ENCODE data around the gene CDC14A.

Gene CDC14A

DNA sequence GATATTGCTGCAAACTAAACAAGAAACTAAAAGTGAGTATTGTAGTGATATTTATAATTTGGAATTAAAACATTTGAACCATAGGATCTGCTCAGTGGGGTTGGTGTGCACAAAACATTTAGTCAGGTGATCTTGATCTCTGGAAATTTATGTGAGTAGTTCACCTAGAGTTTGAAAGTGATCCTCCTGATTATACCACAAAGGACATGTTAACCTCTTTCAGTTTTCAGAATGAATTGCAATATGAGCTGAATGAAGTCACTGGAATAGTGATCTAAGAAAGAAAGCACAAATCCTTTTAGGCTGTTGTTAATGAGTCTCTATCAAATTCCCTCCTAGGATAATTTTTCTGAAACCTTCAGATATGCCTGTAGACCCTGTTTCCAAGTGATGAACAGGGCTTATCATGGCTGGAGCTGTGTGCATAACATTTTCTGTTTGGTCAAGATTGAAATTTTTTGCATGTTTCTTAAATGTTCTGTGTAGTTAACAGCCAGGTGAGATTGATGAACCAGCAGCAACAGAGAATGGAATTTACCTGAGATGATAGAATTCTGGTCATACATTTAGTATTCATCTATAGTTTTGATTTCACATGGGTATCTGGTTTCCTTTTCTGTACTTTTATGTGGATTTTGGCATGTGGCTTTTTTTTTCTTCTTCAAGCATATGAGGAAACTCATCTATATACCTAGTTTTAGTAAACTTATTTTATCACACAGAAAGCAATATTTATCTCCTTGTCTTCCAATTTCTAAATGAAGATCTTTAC, 25.5 kb downstream of the CDC14A start:
- no peak for TF ChIP-seq GATA3 (IDR thresholded peaks at IDR 0.05; ENCODE audit: low read depth, low read length)
- no peak for TF ChIP-seq GATA2 (IDR thresholded peaks at IDR 0.05; ENCODE audit: low read depth, low read length)

GRCh38 chr1:100378956-100379355, 26.6 kb downstream of the CDC14A start:
- no peak for TF ChIP-seq GATA2 (IDR thresholded peaks at IDR 0.05; ENCODE audit: low read depth, low read length)
- TF ChIP-seq GATA3 (IDR thresholded peaks at IDR 0.05; ENCODE audit: low read depth, low read length): no peak

- TF ChIP-seq GATA2 (IDR thresholded peaks at IDR 0.05; ENCODE audit: low read depth, low read length) (no peak), GATA3 (IDR thresholded peaks at IDR 0.05; ENCODE audit: low read depth, low read length) (no peak)
Measured at GRCh38 chr1:100380635-100381034, 28.3 kb downstream of the CDC14A start.

- TF ChIP-seq GATA3 (IDR thresholded peaks at IDR 0.05; ENCODE audit: low read depth, low read length): no peak
- no peak for TF ChIP-seq GATA2 (IDR thresholded peaks at IDR 0.05; ENCODE audit: low read depth, low read length)
Measured at GRCh38 chr1:100382657-100383056, 30.4 kb downstream of the CDC14A start.

DNA sequence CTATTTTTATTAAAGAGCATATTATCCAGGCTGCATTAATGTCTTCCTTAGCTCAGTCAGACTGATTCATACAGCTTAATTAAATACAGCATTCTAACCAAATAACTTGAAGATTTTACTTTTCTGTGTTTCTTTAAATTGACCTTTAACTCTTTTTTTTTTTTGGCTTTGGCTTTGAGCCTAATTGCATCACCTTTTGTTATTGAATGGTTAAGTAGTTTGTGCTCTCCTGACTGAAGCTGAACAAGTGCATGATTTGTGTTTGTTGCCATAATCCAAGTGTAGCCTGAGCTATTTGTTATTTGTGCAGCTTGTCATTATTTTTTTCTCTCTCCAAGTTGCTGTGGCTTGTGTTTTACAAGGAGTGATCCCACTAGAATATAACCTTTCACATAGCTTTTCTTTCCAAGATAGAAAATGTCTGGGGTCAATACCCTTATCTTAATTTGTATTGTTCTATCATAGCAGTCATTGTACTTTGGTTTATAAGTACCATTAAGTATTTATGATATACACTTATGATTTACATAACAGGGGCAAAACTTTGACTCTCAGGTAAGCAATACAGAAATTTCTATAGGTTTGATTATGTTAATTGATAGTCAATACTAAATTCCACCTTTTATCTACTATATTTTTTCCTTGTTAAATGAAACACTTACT, 31.6 kb downstream of the CDC14A start:
- TF ChIP-seq GATA3 (IDR thresholded peaks at IDR 0.05; ENCODE audit: low read depth, low read length) (no peak), GATA2 (IDR thresholded peaks at IDR 0.05; ENCODE audit: low read depth, low read length) (no peak)

- TF ChIP-seq GATA3 (IDR thresholded peaks at IDR 0.05; ENCODE audit: low read depth, low read length): no peak
- TF ChIP-seq GATA2 (IDR thresholded peaks at IDR 0.05; ENCODE audit: low read depth, low read length): no peak
Measured at GRCh38 chr1:100387209-100387608, 34.9 kb downstream of the CDC14A start.

DNA sequence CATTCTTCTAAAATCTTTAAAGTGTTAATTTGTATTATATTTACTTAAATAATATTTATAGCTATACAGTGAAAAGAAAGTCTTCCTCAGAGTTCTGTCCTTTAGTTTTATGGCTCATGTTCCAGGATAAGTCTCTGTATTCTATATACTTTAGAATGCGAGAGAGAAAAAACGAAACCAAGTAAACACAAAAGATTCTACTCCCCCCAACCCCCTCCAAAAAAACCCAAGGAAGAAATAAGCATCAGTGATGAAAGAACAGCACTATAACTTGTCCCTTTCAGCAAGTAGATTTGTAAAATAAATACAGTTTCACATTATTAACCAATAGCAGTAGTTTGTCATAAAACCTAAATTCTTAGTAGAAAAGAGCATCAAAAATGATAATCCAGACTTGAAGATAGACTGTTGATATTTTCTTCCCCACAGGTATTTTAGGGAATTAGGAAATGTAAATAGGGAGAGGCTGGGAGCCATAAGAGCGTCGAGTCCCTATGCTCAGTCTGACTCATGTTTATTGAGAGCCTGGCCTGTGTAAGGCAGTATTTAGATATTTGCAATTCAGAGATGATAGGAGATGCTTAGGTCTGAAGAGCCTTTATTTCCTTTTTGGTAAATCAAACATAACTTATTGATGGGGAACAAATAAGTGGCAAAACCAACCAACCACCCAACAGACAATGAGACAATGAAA, 35.5 kb downstream of the CDC14A start:
- TF ChIP-seq GATA2 (IDR thresholded peaks at IDR 0.05; ENCODE audit: low read depth, low read length): no peak

- TF ChIP-seq GATA2 (IDR thresholded peaks at IDR 0.05; ENCODE audit: low read depth, low read length): no peak
- no peak for TF ChIP-seq GATA3 (IDR thresholded peaks at IDR 0.05; ENCODE audit: low read depth, low read length)
Measured at GRCh38 chr1:100390531-100390930, 38.2 kb downstream of the CDC14A start.

DNA sequence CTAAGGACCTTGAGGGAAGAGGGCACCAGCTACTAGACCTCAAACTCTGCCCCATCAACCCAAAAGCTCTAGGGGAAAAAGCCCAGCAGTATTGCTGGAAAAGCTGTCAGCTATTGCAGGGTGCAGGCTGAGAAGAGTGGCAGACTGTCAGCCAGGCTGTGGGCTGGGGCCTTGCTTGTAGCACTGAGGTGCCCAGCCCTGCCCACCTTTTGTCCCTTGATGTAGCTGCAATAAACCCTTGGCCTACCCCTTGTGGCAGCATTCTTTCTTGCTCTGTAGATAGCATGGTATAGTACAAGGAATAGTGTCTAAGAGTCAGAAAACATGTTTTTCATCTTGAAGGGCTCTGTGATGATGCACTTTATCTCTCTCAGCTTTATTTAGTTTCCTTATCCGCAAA, 39.4 kb downstream of the CDC14A start:
- TF ChIP-seq GATA3 (IDR thresholded peaks at IDR 0.05; ENCODE audit: low read depth, low read length) (no peak), GATA2 (IDR thresholded peaks at IDR 0.05; ENCODE audit: low read depth, low read length) (no peak)

DNA sequence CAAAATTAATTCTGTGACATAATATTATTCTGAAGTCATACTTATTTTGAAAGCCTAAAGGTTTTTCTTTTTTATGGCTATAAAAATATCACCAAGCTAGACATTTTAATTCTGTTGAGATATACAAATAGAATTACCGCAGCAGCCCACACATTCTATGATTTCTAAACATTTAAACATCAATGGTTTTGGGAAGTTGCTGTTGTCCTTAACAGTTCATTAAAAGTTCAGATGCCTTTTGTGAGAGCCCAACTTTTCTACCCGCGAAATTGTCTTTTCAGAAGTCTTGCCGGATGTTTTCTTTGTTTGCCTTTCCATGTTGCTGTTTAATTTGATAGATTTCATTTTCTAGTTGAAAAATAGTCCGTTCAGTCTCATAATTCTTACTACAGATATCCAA, 40.5 kb downstream of the CDC14A start:
- TF ChIP-seq GATA3 (IDR thresholded peaks at IDR 0.05; ENCODE audit: low read depth, low read length) (no peak), GATA2 (IDR thresholded peaks at IDR 0.05; ENCODE audit: low read depth, low read length) (no peak)

- TF ChIP-seq GATA2 (IDR thresholded peaks at IDR 0.05; ENCODE audit: low read depth, low read length) (no peak), GATA3 (IDR thresholded peaks at IDR 0.05; ENCODE audit: low read depth, low read length) (no peak)
Measured at GRCh38 chr1:100394285-100394684, 42.0 kb downstream of the CDC14A start.

- TF ChIP-seq GATA2 (IDR thresholded peaks at IDR 0.05; ENCODE audit: low read depth, low read length) (no peak), GATA3 (IDR thresholded peaks at IDR 0.05; ENCODE audit: low read depth, low read length) (no peak)
Measured at GRCh38 chr1:100395913-100396312, 43.6 kb downstream of the CDC14A start.

DNA sequence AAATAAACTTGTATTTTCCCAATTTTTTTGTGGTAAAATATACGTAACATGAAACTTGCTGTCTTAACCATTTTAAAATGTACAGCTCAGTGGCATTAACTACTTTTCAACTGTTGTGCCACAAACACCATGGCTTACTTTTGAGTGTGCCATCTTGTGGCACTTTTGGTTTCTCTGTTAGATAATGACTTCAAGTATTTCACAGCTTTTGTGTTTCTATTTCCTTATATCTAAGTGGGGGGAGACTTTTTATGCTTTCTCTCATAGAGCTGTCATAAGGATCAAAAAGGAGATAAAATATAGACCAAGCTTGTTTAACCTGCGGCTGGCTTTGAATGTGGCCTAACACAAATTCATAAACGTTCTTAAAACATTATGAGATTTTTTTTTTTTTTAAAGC, 44.3 kb downstream of the CDC14A start:
- TF ChIP-seq GATA3 (IDR thresholded peaks at IDR 0.05; ENCODE audit: low read depth, low read length): no peak

DNA sequence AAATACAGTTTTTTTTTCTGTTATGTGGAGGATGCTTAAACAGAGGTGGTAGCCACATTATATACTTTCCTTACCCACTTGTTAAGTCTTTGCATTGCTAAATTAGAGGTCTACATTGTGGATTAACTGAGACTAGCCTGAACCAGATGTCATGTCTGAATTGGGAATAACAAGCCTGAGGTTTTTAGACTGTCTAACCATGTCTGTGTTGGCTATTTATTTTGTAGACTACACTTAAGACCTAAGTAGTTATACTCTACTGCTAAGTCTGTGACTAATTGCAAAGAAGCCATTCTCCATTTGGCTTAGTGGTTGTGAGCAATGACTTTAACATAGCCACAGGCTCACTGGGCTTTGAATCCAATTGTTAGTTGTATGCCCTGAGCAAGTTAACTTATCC, 45.4 kb downstream of the CDC14A start:
- no peak for TF ChIP-seq GATA2 (IDR thresholded peaks at IDR 0.05; ENCODE audit: low read depth, low read length)
- no peak for TF ChIP-seq GATA3 (IDR thresholded peaks at IDR 0.05; ENCODE audit: low read depth, low read length)

DNA sequence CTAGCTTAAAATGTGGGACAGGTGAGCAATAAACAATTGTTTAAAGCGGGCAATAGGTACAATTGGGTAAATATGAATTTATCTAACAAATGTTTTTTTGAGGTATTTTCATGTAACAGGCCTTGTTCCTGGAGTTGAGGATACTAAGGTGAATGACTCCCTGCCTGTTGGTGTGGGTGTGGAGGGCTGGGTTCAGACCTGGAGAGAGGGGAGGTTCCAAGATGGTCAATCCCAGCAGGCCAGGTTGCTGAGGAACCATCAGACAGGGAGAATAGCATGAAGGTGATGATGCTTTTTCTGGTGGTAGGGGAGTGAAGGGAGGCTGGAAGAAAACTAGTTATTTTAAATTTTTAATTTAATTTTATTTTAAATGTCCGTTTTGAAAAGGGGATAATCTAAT, 46.3 kb downstream of the CDC14A start:
- TF ChIP-seq GATA3 (IDR thresholded peaks at IDR 0.05; ENCODE audit: low read depth, low read length): no peak
- no peak for TF ChIP-seq GATA2 (IDR thresholded peaks at IDR 0.05; ENCODE audit: low read depth, low read length)

Measured in SH-SY5Y (cell line).